ENCODE results near the gene BIN1.

Gene BIN1

GRCh38 chr2:127103243-127104165 is 3.5 kb downstream of the BIN1 start:
- no peak for DNase-seq

DNA sequence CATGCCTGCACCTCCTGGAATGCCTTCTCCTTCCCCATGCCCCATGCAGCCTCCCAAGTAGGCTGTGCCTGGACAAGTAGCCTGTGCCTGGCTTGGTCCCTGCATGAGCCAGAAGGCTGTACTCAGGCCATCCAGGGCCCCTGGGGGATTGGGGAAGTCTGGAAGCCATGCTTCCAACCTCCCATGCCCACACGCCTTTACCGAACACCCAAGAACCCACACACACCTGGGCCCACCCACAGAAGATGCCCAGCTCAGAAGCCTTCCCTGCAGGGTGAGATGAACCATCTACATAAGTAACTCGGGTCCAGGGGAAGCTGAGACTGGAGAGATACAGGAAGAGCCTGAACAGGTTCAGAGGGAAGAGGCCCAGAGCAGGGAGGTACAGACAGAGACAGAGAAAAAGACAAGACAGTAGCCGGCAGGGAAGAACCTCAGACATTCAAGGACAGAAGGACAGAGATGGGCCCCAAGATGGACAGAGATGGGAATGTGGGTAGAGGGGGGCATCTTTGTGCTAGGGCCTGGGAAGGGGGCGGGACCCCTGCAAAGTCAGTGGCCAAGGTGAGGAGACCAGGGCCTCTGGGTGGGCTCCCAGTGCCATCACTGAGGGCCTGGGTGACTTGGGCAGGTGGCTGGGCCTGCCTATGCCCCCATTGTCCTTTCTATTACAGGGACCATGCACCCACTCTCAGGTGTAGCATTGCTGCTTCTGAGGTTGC is 4.3 kb downstream of the BIN1 start:
- DNase-seq: no peak

DNA sequence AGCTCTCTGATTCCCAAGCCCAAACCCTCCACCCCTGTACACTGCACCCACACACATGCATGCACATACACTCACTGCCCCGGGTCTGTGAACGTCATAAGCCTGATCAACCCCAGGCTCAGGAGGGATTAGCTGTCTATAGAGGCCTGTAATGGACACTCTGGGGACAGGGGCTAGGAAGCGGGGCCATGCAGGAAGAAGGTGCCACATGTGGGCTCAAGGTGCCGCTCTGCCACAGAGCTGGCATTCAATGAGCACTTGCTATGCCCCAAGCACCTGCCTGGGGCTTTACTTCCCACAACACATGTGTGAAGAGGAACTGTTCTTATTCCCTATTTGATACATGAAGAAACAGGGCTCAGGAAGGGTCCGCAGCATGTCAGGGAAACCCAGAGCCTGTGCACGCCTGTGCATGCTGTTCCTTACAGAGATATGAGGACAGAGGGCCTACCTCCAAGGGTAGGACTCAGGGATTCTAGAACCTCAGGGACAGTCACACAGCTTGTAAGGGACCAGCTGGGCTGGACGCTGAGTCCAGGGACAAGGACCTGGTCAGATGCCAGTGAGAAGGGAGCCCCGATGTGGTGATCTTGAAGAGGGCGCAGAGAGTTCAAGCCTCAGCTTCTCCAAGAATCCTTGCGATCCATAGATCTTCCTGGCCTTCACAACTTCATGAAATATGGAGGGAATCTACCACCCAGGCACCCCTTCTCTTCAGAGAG is 5.0 kb downstream of the BIN1 start:
- DNase-seq: no peak

DNA sequence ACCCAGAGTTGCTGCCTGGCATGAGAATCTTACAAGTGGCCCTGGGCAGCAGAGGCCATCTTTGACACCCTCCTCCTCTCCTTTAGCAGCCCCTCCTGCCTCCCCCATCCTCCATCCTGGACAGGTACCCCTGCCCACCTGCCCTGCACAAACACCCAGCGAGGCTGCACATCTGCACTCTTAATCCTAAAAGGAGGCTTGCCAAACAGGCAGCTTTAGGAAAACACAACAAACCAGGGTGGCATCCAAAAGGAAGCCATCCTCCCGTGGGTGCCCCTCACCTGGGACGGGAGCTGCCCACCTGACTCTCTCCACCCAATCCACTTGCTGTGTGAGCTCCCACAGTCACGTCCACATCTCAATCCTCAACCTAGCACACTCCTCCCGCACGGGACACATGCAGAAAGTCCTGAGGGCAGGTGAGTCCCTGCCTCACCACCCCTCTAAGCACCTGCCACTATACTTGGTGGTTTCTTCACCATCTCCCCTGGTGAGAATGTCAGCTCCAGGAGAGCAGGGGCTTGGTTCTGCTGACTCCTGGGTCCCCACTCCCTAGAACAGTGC is 5.8 kb downstream of the BIN1 start:
- DNase-seq: no peak

GRCh38 chr2:127100251-127101047 is 6.5 kb downstream of the BIN1 start:
- DNase-seq: no peak

- no peak for DNase-seq
Observed at GRCh38 chr2:127098711-127099110, 8.2 kb downstream of the BIN1 start.

- no peak for DNase-seq
Observed at GRCh38 chr2:127097841-127098651, 8.9 kb downstream of the BIN1 start.

- DNase-seq: peak; percentile 40
Observed at GRCh38 chr2:127097471-127097765, 9.5 kb downstream of the BIN1 start.

GRCh38 chr2:127096718-127097470 is 10.1 kb downstream of the BIN1 start:
- DNase-seq: no peak

- DNase-seq: no peak
Observed at GRCh38 chr2:127096280-127096679, 10.7 kb downstream of the BIN1 start.

DNA sequence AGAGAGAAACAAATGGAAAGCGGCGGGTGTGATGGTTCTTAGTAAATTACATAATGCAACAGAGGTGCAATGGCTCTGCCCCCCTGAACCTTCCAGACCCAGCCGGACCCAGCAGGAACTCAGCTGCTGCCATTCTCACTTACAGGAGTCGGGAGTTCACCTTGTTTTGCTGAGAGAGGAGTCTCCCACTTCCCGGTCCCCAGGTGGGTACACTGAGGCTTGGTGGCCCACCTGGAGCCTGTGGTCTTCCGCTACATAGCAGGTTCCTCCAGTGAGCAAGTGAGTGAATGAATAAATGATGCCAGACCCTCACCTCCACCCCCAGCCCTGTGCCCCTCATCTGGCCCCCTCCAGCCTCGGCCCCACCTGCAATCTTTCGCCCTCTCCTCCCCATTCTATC is 11.2 kb downstream of the BIN1 start:
- DNase-seq: no peak

GRCh38 chr2:127095367-127095641 is 11.7 kb downstream of the BIN1 start:
- DNase-seq: no peak

DNA sequence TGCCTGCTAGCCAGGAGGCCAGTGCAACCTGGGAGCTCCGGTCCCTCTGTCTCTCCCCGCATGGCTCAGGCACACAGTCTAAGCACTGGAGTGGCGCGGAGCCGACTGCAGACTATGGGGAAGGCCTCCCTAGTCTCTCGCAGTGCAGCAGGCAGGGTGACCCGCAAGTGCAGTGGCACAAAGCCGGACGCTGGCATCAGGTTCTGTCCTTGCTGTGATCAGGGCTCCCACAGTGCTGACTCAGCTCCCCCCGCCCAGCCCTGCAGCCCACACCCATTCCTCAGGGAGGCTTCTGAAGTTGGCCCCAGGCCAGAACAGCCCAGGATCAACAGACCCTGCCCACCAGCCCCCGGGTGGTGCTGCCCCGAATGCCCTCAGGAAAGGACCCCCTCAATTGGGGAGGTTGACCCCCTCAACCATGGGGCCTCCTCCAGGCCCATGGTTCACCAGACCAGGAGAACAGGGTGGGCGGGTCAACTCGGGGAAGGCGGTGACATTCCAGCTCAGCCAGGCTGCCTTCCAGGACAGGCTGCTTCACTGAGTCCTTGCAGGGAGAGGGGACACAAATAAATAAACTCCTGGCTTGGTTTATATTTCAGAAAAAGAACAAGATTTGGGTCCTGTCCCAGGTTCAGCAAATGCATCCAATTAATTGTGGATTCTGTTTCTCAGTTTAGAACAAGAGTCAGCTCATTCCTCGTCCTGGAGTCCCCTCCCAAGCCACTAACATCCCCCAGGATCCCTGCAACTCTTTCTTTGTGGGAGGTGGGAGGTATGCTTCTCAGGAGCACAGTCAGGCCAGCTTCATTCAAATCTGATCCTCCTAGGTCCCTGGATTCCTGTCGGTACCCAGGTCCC is 12.2 kb downstream of the BIN1 start:
- no peak for DNase-seq

GRCh38 chr2:127093648-127094210 is 13.2 kb downstream of the BIN1 start:
- DNase-seq: no peak

DNA sequence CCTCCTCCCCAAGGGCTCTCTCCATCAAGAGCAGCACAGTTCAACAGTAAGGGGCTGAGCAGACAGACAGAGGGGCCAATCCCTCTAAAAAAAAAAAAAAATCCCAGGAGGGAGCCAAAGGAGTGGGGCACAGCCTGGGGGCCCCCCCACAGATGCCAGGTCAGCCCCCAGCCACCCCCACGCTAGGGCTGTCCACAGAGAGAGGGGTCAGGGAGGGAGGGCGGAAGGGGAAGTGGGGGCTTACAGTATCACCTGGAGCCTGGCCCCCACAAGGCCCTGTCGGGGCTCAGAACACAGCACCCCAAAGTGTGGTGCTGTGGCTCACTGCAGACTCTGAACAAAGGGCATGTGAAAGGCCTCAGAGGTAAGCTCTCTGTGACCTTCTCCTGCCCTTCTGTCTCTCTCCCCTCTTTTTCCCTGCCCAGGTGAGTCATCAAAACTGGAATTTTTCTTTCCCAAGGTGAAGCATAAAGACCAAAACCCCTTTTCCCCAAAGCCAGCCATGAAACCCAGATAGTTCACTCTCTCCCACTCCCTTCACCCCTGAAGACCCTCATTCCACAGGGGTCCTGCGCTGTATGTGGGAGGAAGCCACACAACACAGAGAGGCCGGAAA is 13.9 kb downstream of the BIN1 start:
- DNase-seq: no peak

DNA sequence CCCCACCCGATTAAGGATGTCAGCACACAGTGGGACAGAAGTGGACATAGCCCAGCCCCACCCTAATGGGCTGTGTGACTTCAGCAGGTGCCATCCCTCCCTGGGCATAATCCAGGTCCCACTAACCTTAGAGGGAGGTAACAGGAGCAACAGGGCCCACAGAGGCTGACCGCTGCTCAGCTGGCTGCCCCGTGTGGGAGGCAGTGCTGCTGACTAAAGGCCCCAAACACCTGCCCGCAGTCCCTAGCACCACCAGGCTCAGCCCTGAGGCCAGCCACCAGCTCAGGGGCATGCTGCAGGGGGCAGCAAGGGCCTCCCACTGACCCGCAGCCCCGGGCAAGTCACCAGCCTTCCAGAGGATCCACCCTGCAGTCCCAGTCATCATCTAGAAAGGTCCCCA is 14.6 kb downstream of the BIN1 start:
- no peak for DNase-seq

- DNase-seq: no peak
Observed at GRCh38 chr2:127091886-127092285, 15.1 kb downstream of the BIN1 start.

DNA sequence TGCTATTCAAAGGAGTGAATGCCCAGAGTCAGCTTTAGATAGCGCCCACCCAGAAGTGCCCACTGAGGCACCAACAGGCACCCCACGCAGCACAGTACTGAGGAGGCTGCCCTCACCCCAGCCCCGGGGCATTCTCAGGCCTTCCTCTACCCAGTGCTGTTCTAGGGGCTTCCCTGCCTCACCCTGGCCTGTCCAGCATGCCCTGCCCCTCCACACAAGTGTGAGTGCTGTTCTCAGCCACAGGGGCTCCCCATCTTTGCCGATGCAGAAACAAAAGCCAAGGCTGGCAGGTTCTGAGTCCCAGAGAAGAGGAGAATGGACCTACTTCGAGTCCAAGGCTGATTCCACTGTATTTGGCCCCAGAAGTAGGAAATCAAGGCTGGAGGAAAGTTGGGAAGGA is 15.8 kb downstream of the BIN1 start:
- DNase-seq: no peak
